Measurements from ENCODE around the gene IFNL1. TPM values are rescaled to one million over a fixed set of nuclear protein-coding genes. Genes with fewer than 3 reads are reported as not detected.

IFNL1 gene
- total RNA-seq, 1 experiment from 2014 or later = 0.57 TPM

GRCh38 chr19:39315933-39316332 lies 19.7 kb downstream of the IFNL1 start:
- in situ Hi-C loops (cut with HindIII; ENCODE audit: low pct_unique_long_range_greater_than_20kb, low sequenced_read_pairs) (no loop called here), intact Hi-C loops (cut with micrococcal nuclease; ENCODE audit: unreplicated experiment) (no loop called here)
- TF ChIP-seq REST (IDR thresholded peaks at IDR 0.05; ENCODE audit: insufficient read depth in 1 of 2, low read depth in 2 of 2, low read length in 1 of 2) = no peak
- TF ChIP-seq, protein P1, sequence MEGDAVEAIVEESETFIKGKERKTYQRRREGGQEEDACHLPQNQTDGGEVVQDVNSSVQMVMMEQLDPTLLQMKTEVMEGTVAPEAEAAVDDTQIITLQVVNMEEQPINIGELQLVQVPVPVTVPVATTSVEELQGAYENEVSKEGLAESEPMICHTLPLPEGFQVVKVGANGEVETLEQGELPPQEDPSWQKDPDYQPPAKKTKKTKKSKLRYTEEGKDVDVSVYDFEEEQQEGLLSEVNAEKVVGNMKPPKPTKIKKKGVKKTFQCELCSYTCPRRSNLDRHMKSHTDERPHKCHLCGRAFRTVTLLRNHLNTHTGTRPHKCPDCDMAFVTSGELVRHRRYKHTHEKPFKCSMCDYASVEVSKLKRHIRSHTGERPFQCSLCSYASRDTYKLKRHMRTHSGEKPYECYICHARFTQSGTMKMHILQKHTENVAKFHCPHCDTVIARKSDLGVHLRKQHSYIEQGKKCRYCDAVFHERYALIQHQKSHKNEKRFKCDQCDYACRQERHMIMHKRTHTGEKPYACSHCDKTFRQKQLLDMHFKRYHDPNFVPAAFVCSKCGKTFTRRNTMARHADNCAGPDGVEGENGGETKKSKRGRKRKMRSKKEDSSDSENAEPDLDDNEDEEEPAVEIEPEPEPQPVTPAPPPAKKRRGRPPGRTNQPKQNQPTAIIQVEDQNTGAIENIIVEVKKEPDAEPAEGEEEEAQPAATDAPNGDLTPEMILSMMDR (IDR thresholded peaks at IDR 0.05) = no peak
- TF ChIP-seq TCF7L2 (IDR thresholded peaks at IDR 0.05; ENCODE audit: low read depth, low read length) = no peak
- TF ChIP-seq SIN3A (IDR thresholded peaks at IDR 0.05; ENCODE audit: borderline replicate concordance, insufficient read depth, low read depth, low read length) = no peak
- TF ChIP-seq POLR2AphosphoS5 (IDR thresholded peaks at IDR 0.05; ENCODE audit: low read depth, low read length) = no peak
- Histone ChIP-seq H3K4me3 (ENCODE audit: low read depth in 2 of 2, low read length in 2 of 2) (no peak overlapping the region), H3K36me3 (ENCODE audit: control insufficient read depth, insufficient read depth, low read length) (no peaks in the 10 kb centered on the region), H3K27me3 (ENCODE audit: control insufficient read depth, insufficient read depth, low read length) (no peaks in the 10 kb centered on the region; the same call in 1 of the 2 replicates), H3K4me1 (ENCODE audit: control insufficient read depth, insufficient read depth, low read length) (peaks cover 4% of the 10 kb centered on the region), H3K27ac (ENCODE audit: low read length) (no peak overlapping the region), H3K9me3 (ENCODE audit: control insufficient read depth, insufficient read depth, low read depth, low read length) (no peaks in the 10 kb centered on the region)
- ATAC-seq (no peak), DNase-seq (ENCODE audit: low read depth, low spot score) (no peak)
- BruUV-seq (replicated peaks) = no TSS peak
- POLR2A ChIA-PET = interaction anchor here (0.7 to 1.5 kb wide), 6 partner anchors 10 to 91 kb away, joined by 3 to 7 read pairs (median 4); partner anchors contain the start of genes SAMD4B and ZFP36
- CTCF ChIA-PET = interaction anchor here (0.6 to 2.1 kb wide), 8 partner anchors 11 to 271 kb away, joined by 3 to 19 read pairs (median 4); partner anchors contain the start of gene SAMD4B

GRCh38 chr19:39316627-39317321 lies 20.6 kb downstream of the IFNL1 start:
- Histone ChIP-seq H3K4me1 (ENCODE audit: control insufficient read depth, insufficient read depth, low read length) (peaks cover 4% of the 10 kb centered on the region), H3K36me3 (ENCODE audit: control insufficient read depth, insufficient read depth, low read length) (no peaks in the 10 kb centered on the region), H3K9me3 (ENCODE audit: control insufficient read depth, insufficient read depth, low read depth, low read length) (no peaks in the 10 kb centered on the region), H3K4me3 (ENCODE audit: low read depth in 2 of 2, low read length in 2 of 2) (no peak overlapping the region), H3K27me3 (ENCODE audit: control insufficient read depth, insufficient read depth, low read length) (peaks cover 6% of the 10 kb centered on the region), H3K27ac (ENCODE audit: low read length) (no peak overlapping the region)
- POLR2A ChIA-PET = interaction anchor here (0.8 to 1.2 kb wide), 3 partner anchors 10 to 18 kb away, joined by 3 to 7 read pairs (median 4); no protein-coding TSS in a partner anchor
- DNase-seq (ENCODE audit: low read depth, low spot score) (no peak), ATAC-seq (no peak)
- intact Hi-C loops (cut with micrococcal nuclease; ENCODE audit: unreplicated experiment) = no loop called here
- in situ Hi-C loops (cut with HindIII; ENCODE audit: low pct_unique_long_range_greater_than_20kb, low sequenced_read_pairs) = no loop called here
- BruUV-seq (replicated peaks) = no TSS peak
- CTCF ChIA-PET = interaction anchor here (0.6 to 2.1 kb wide), 8 partner anchors 10 to 121 kb away, joined by 3 to 19 read pairs (median 4); partner anchors contain the start of gene SAMD4B
- no peak for TF ChIP-seq POLR2AphosphoS5 (IDR thresholded peaks at IDR 0.05; ENCODE audit: low read depth, low read length)
- no peak for TF ChIP-seq REST (IDR thresholded peaks at IDR 0.05; ENCODE audit: insufficient read depth in 1 of 2, low read depth in 2 of 2, low read length in 1 of 2)
- TF ChIP-seq TCF7L2 (IDR thresholded peaks at IDR 0.05; ENCODE audit: low read depth, low read length) = no peak
- TF ChIP-seq, protein P1 (IDR thresholded peaks at IDR 0.05) = no peak

All from Panc1 (cell line).